LNCAP (cell line): ENCODE data around the gene MAML2.

Experiments used
- CTCF ChIP-seq: fragments of 450-650 bp; IDR thresholded peaks from 2 replicates; pipeline ENCODE4 v1.5.1; 2017; ENCODE audit warnings: mild to moderate bottlenecking

The MAML2 gene

GRCh38 chr11:96342961-96343711, at the start of gene MAML2:
Gene MAML2, minus strand, starts transcription at chr11:96343195. Its CDS starts 1,300 bp downstream, at chr11:96341895.
- peak; percentile 87 for TF ChIP-seq CTCF

- TF ChIP-seq CTCF: peak; percentile 24; the same call in 1 of the 2 replicates
These were observed 48.8 kb upstream of the MAML2 start for GRCh38 chr11:96391698-96392307.

GRCh38 chr11:96390488-96390792, 47.4 kb upstream of the MAML2 start:
- TF ChIP-seq CTCF: no peak

- no peak for TF ChIP-seq CTCF
These were observed 46.9 kb upstream of the MAML2 start, which contains the start of the genes CCDC82 and JRKL for GRCh38 chr11:96389720-96390487. Gene CCDC82, minus strand, starts transcription at chr11:96389912. Its CDS starts 5,165 bp downstream, at chr11:96384747. Gene JRKL, plus strand, starts transcription at chr11:96390013. Its CDS starts 637 bp downstream, at chr11:96390650.

GRCh38 chr11:96388891-96389719, 46.1 kb upstream of the MAML2 start:
- no peak for TF ChIP-seq CTCF

GRCh38 chr11:96385187-96385586, 42.2 kb upstream of the MAML2 start:
- no peak for TF ChIP-seq CTCF

GRCh38 chr11:96384156-96384555, 41.2 kb upstream of the MAML2 start:
- no peak for TF ChIP-seq CTCF
